PFSK-1 (cell line): ENCODE data around the gene SUFU.

Source experiments
- POLR2AphosphoS5 ChIP-seq: IDR thresholded peaks from 2 replicates; pipeline ENCODE4 v1.6.1; 2012; ENCODE audit warnings: low read depth, mild to moderate bottlenecking, control low read depth, low read length, moderate library complexity
- TAF1 ChIP-seq: IDR thresholded peaks from 2 replicates; pipeline ENCODE4 v1.6.1; 2012; ENCODE audit warnings: low read length, control low read depth, borderline replicate concordance; ENCODE audit not compliant: insufficient read depth
- TF ChIP-seq, protein P1 (sequence below), 2 experiments: IDR thresholded peaks; 2 replicates each; pipeline versions ENCODE4 v1.6.1 to v1.8.0; 2011 to 2012; ENCODE audit warnings: low read depth in 2 of 2, low read length in 2 of 2, control low read depth in 1 of 2, inconsistent platforms in 1 of 2, mild to moderate bottlenecking in 1 of 2, moderate library complexity in 1 of 2; ENCODE audit not compliant: insufficient read depth in 1 of 2

DNA sequence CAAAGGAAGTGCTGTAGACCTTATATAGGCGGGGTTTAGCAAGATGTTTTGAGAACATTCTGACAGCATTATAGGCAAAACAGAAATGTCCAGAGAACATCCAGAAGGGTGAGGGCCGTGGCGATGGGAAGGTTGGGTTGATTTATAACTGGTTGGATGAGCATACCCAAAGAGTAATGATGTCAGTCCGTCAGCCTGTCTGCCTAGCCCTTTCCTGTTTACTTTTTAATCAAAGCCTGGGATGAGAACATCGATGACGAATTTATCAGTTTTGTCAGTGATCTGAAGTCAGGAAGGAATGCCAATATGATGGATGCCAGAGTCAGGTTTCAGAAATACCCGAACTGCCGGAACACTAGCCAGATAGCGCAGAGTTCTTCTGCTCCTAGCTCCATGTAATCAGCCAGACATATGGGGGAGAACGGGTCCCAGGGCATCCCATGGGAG lies 106.7 kb downstream of the SUFU start:
- TF ChIP-seq, protein P1, sequence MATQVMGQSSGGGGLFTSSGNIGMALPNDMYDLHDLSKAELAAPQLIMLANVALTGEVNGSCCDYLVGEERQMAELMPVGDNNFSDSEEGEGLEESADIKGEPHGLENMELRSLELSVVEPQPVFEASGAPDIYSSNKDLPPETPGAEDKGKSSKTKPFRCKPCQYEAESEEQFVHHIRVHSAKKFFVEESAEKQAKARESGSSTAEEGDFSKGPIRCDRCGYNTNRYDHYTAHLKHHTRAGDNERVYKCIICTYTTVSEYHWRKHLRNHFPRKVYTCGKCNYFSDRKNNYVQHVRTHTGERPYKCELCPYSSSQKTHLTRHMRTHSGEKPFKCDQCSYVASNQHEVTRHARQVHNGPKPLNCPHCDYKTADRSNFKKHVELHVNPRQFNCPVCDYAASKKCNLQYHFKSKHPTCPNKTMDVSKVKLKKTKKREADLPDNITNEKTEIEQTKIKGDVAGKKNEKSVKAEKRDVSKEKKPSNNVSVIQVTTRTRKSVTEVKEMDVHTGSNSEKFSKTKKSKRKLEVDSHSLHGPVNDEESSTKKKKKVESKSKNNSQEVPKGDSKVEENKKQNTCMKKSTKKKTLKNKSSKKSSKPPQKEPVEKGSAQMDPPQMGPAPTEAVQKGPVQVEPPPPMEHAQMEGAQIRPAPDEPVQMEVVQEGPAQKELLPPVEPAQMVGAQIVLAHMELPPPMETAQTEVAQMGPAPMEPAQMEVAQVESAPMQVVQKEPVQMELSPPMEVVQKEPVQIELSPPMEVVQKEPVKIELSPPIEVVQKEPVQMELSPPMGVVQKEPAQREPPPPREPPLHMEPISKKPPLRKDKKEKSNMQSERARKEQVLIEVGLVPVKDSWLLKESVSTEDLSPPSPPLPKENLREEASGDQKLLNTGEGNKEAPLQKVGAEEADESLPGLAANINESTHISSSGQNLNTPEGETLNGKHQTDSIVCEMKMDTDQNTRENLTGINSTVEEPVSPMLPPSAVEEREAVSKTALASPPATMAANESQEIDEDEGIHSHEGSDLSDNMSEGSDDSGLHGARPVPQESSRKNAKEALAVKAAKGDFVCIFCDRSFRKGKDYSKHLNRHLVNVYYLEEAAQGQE (IDR thresholded peaks at IDR 0.05; ENCODE audit: insufficient read depth in 1 of 2, low read depth in 2 of 2, low read length in 2 of 2): no peak
- TF ChIP-seq TAF1: no peak
- TF ChIP-seq POLR2AphosphoS5: no peak
